Skeletal muscle tissue (tissue), 4 donors: Measurements from ENCODE around the gene ACACA. TPM values are rescaled to one million over a fixed set of nuclear protein-coding genes. Genes with fewer than 3 reads are reported as not detected.

ENCODE experiments used
- H3K27ac ChIP-seq: one replicate; pipeline ENCODE4 v1.7.0; 2013; ENCODE audit warnings: mild to moderate bottlenecking, low read depth, low read length, inconsistent platforms
- H3K27me3 ChIP-seq, 3 donors: one replicate each; pipeline ENCODE4 v1.7.0; 2013; ENCODE audit warnings: low read length in 3 of 3; ENCODE audit not compliant: control insufficient read depth in 3 of 3, insufficient read depth in 3 of 3
- H3K36me3 ChIP-seq, 3 donors: one replicate each; pipeline ENCODE4 v1.7.0; 2013; ENCODE audit warnings: low read length in 3 of 3; ENCODE audit not compliant: control insufficient read depth in 3 of 3, insufficient read depth in 3 of 3
- H3K4me1 ChIP-seq, 3 donors: one replicate each; pipeline ENCODE4 v1.7.0; 2013; ENCODE audit warnings: low read length in 3 of 3, mild to moderate bottlenecking in 3 of 3; ENCODE audit not compliant: control insufficient read depth in 3 of 3, insufficient read depth in 3 of 3
- H3K4me3 ChIP-seq, 3 donors: one replicate each; pipeline ENCODE4 v1.7.0; 2013; ENCODE audit warnings: low read length in 3 of 3
- H3K9ac ChIP-seq, 3 donors: one replicate each; pipeline ENCODE4 v1.7.0; 2013; ENCODE audit warnings: low read length in 3 of 3, mild to moderate bottlenecking in 3 of 3, moderate library complexity in 2 of 3, low read depth in 1 of 3
- H3K9me3 ChIP-seq, 3 donors: one replicate each; pipeline ENCODE4 v1.7.0; 2013; ENCODE audit warnings: low read length in 3 of 3; ENCODE audit not compliant: control insufficient read depth in 3 of 3
- total RNA-seq: library from RNA; depleted of rRNA; stranded (reverse); fragments of >200 nt; gene quantifications from one replicate; pipeline ENCODE4 v1.2.3, GENCODE V29; 2014
- donor health status: Osteomylitis.

Gene ACACA
- total RNA-seq, 1 donor from 2014 or later, result 26.6 TPM

GRCh38 chr17:37176723-37177122, 229.9 kb downstream of the ACACA start:
- Histone ChIP-seq H3K27ac (no peak overlapping the region), H3K4me1 (no peaks in the 10 kb centered on the region), H3K9me3 (no peaks in the 10 kb centered on the region), H3K27me3 (no peaks in the 10 kb centered on the region), H3K9ac (no peak overlapping the region), H3K36me3 (peaks cover 6 to 31% (median 14%) of the 10 kb centered on the region in 3 donors), H3K4me3 (no peak overlapping the region)

DNA sequence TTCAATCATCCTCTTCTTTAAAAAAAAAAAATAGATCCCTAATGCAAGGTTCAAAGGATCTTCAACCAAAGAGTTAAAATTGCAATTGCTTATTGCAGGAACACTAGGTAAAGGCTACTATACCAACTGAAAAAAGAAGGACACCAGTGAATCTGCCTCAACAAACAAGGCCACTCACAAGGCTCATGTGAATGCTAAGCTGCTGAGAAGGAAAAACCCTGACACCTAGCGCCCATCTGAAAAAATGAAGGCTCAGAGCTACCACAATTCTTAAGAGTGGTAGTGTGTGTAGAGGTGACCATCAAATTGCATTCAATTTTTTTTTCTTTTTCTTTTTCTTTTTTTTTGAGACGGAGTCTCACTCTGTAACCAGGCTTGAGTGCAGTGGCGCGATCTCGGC, 232.4 kb downstream of the ACACA start:
- H3K9me3 ChIP-seq, result no peaks in the 10 kb centered on the region
- no peak overlapping the region for H3K9ac ChIP-seq
- no peak overlapping the region for H3K4me3 ChIP-seq
- H3K27ac ChIP-seq, result no peak overlapping the region
- H3K4me1 ChIP-seq, result no peaks in the 10 kb centered on the region
- H3K27me3 ChIP-seq, result no peaks in the 10 kb centered on the region
- H3K36me3 ChIP-seq, result peaks cover 0 to 21% (median 14%) of the 10 kb centered on the region in 3 donors

DNA sequence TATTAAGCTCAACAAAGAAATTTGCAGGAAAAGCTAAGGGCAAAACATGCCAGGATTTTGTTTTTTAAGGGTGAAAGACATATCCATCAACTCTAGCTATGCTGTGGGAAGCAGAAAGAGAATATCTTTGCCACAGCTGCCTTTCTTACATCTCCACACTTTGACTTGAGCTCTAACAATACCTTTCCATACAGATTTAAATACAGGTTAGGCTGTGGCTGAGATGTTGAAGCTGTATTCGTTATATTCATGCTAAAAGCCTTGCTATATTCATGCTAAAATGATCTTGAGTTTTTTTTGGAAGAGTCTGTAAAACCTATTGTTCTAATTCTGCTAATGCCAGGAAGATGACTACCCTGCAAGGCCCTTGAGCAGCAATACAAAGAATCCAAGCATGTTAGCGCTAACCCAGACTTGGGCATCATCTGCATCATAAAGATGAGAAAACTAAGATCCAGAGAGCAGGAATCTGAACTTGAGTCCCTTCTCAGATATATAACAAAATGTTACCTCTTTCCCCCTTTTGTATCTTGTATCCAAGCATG, 235.7 kb downstream of the ACACA start:
- H3K4me3 ChIP-seq, result no peak overlapping the region
- no peaks in the 10 kb centered on the region for H3K9me3 ChIP-seq
- H3K36me3 ChIP-seq, result peaks cover 0 to 4% (median 0%) of the 10 kb centered on the region in 3 donors
- no peak overlapping the region for H3K9ac ChIP-seq
- H3K4me1 ChIP-seq, result no peaks in the 10 kb centered on the region
- H3K27me3 ChIP-seq, result no peaks in the 10 kb centered on the region
- no peak overlapping the region for H3K27ac ChIP-seq

GRCh38 chr17:37168731-37169353, 237.8 kb downstream of the ACACA start:
- H3K36me3 ChIP-seq, result no peaks in the 10 kb centered on the region
- no peaks in the 10 kb centered on the region for H3K9me3 ChIP-seq
- no peaks in the 10 kb centered on the region for H3K27me3 ChIP-seq
- H3K27ac ChIP-seq, result no peak overlapping the region
- no peak overlapping the region for H3K9ac ChIP-seq
- H3K4me1 ChIP-seq, result no peaks in the 10 kb centered on the region
- no peak overlapping the region for H3K4me3 ChIP-seq

DNA sequence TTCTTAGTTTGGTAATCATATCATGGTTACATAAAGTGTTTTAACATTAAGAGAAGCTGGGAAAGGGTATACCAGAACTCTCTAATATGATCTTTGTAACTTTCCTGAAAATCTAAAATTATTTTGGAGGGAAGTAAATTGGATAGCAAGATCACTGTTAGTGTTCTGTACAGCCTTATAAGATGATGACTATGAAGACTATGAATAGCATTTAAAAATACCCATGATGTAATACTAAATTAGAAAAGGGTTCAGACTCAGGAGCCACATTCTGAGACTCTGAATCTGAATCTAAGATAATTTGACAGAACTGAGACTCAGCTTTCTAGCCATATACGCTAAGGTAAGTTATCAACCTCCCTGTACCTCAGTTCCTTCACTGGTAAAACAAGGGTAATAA, 238.9 kb downstream of the ACACA start:
- Histone ChIP-seq H3K27me3 (no peaks in the 10 kb centered on the region), H3K9me3 (no peaks in the 10 kb centered on the region), H3K9ac (no peak overlapping the region), H3K36me3 (no peaks in the 10 kb centered on the region), H3K4me3 (no peak overlapping the region), H3K27ac (no peak overlapping the region), H3K4me1 (no peaks in the 10 kb centered on the region)

DNA sequence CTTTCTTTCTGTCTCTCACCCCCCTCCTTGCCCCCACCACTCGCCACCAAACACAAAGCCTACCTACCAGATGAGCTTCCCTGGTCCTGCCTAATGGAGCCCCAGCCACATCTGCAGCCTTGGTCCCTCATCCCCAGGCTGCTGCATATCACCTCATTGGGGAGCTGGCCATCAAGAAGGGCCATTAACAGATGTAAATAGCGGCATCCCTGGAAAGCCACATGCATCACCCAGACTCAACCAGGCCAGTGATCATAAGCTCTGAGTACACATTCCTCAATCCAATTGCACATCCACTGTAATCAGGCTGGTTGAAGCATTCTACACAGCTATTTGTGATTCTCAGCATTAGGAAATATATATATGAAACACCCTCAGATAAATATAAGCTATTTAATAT, 242.6 kb downstream of the ACACA start:
- Histone ChIP-seq H3K36me3 (peaks cover 0 to 12% (median 11%) of the 10 kb centered on the region in 3 donors), H3K27ac (no peak overlapping the region), H3K9me3 (no peaks in the 10 kb centered on the region), H3K4me3 (no peak overlapping the region), H3K27me3 (no peaks in the 10 kb centered on the region), H3K9ac (no peak overlapping the region), H3K4me1 (no peaks in the 10 kb centered on the region)

GRCh38 chr17:37162800-37163199, 243.8 kb downstream of the ACACA start:
- Histone ChIP-seq H3K9me3 (no peaks in the 10 kb centered on the region), H3K9ac (no peak overlapping the region), H3K4me3 (no peak overlapping the region), H3K27ac (no peak overlapping the region), H3K4me1 (no peaks in the 10 kb centered on the region), H3K27me3 (no peaks in the 10 kb centered on the region), H3K36me3 (peaks cover 0 to 15% (median 11%) of the 10 kb centered on the region in 3 donors)

DNA sequence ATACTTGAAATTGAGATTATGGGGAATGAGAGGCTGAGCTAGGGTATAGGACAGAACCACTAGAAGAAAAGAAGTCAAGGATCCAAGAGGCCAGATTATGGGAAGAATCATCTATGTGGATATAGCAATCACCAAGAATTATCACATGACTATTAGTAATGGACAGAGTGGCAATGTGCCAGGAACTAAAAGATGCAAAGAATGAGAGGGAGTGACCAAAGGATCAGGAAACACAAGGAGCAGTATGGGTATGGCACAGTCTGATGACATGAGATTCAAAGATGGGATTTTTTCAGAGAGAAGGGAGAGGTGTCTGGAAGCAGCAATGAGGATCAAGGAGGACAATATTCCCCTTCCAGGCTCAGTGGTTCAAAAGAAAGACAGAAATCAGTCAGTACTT, 245.7 kb downstream of the ACACA start:
- H3K27me3 ChIP-seq, result no peaks in the 10 kb centered on the region
- H3K4me1 ChIP-seq, result no peaks in the 10 kb centered on the region
- H3K27ac ChIP-seq, result no peak overlapping the region
- no peaks in the 10 kb centered on the region for H3K9me3 ChIP-seq
- peaks cover 0 to 15% (median 11%) of the 10 kb centered on the region in 3 donors for H3K36me3 ChIP-seq
- no peak overlapping the region for H3K4me3 ChIP-seq
- H3K9ac ChIP-seq, result no peak overlapping the region

DNA sequence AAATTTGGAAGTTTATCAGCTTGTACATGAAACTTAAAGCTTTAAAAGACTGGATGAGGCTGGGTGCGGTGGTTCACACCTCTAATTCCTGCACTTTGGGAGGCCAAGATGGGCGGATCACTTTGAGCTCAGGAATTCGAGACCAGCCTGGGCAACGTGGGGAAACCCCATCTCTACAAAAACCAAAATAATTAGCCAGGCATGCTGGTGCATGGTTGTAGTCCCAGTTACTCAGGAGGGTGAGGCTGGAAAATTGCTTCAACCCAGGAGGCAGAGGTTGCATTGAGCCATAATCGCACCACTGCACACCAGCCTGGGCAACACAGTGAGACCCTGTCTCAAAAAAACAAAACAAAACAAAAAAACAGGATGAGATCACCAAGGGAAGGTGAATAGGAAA, 248.3 kb downstream of the ACACA start:
- no peaks in the 10 kb centered on the region for H3K27me3 ChIP-seq
- peaks cover 0 to 15% (median 11%) of the 10 kb centered on the region in 3 donors for H3K36me3 ChIP-seq
- H3K9ac ChIP-seq, result no peak overlapping the region

GRCh38 chr17:37148156-37148555, 258.5 kb downstream of the ACACA start:
- H3K27me3 ChIP-seq, result no peaks in the 10 kb centered on the region
- H3K36me3 ChIP-seq, result peaks cover 4 to 17% (median 5%) of the 10 kb centered on the region in 3 donors
- no peak overlapping the region for H3K27ac ChIP-seq
- no peak overlapping the region for H3K4me3 ChIP-seq
- H3K9ac ChIP-seq, result no peak overlapping the region
- H3K4me1 ChIP-seq, result no peaks in the 10 kb centered on the region
- no peaks in the 10 kb centered on the region for H3K9me3 ChIP-seq

More for the DNA sequence above, 248.3 kb downstream of the ACACA start:
- H3K9me3 ChIP-seq, result no peaks in the 10 kb centered on the region
- H3K4me1 ChIP-seq, result no peaks in the 10 kb centered on the region
- H3K27ac ChIP-seq, result no peak overlapping the region
- no peak overlapping the region for H3K4me3 ChIP-seq
